Right kidney (tissue), 1 donor: ENCODE results near the gene ABHD16B.
"Not testable (repeated sequence)": the region's sequence is repeated elsewhere in the genome, so short reads cannot be mapped to it uniquely, and the experiment has no call there.

Experiments
- DNase-seq: peaks from one replicate; pipeline ENCODE4 v3.0.0-alpha.2; 2016

Gene ABHD16B

DNA sequence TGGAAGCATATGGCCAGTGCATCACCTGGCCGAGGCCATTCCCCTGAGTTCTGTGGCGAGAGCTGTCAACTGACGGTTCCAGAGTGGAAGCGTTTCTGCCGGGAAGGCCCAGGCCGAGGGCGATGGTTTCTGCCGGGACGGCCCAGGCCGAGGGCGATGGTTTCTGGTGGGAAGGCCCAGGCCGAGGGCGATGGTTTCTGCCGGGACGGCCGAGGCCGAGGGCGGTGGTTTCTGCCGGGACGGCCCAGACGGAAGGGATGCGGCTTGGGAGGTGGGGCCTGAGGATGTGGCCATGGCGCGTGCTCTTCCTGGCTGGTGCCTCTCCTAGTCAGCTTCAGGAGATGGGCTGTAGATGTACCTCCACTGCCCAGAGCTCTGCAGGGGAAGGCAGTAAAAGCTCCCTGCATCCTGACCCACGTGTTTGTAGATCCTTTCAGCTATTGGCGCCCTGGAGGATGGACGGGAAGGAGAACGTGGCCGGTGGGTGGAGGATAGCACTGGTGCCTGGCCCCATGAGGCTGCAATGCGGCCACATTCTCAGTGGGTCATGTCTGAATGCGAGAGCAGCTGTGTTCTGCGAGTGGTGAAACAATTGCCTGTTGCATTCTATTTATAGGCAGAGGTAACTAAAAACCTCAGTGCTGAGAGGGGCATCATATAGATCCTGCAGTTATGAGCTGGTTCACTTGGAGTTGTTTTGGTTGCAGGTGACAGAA lies 16.6 kb downstream of the ABHD16B start:
- DNase-seq = no peak

DNA sequence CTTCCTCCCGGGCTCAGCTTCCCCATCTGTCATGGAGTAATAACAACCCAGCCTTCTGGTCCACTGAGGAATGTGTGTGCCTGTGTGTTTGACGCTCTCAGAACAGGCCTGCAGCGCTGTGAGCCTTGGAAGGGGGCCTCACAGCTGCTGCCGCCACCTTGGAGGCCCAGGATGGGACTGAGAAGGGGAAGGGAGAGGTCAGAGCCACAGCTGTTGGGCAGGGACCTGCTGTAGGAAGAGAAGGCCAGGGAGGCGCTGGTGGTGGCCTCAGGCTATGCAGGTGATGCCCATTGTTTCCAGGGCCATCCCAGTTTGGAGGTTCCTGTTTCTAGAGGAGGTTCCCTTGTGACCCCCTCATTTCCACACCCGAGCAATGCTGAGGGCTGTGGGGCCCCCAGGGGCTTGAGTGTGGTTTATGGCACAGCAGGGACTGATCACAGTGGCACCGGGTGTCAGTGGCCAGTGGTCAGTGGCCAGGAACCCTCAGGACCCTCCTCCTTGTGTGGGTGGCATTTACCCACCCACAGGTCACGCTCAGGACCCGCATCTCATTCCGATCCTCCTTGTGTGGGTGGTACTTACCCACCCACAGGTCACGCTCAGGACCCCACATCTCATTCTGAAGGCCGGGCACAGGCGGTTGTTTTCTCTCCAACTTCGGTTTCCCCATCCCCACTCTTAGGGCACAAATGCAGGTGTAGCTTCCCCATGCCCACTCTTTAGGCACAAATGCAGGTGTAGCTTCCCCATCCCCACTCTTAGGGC lies 17.8 kb downstream of the ABHD16B start:
- DNase-seq = no peak

DNA sequence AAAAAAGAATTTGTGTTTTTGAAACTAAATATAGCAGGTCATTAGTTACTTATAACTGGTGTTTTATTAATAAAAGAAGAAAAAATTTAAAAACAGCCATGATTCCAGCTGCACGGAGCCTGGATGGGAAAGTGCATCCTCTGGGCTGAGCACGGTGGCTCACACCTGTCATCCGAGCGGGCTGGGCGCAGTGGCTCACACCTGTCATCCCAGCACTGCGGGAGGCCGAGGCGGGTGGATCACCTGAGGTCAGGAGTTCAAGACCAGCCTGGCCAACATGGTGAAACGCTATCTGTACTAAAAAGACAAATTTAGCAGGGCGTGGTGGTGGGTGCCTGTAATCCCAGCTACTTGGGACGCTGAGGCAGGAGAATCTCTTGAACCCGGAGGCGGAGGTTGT lies 19.6 kb downstream of the ABHD16B start:
- not testable (repeated sequence) for DNase-seq

GRCh38 chr20:63881451-63882226 lies 20.3 kb downstream of the ABHD16B start:
- DNase-seq = no peak

DNA sequence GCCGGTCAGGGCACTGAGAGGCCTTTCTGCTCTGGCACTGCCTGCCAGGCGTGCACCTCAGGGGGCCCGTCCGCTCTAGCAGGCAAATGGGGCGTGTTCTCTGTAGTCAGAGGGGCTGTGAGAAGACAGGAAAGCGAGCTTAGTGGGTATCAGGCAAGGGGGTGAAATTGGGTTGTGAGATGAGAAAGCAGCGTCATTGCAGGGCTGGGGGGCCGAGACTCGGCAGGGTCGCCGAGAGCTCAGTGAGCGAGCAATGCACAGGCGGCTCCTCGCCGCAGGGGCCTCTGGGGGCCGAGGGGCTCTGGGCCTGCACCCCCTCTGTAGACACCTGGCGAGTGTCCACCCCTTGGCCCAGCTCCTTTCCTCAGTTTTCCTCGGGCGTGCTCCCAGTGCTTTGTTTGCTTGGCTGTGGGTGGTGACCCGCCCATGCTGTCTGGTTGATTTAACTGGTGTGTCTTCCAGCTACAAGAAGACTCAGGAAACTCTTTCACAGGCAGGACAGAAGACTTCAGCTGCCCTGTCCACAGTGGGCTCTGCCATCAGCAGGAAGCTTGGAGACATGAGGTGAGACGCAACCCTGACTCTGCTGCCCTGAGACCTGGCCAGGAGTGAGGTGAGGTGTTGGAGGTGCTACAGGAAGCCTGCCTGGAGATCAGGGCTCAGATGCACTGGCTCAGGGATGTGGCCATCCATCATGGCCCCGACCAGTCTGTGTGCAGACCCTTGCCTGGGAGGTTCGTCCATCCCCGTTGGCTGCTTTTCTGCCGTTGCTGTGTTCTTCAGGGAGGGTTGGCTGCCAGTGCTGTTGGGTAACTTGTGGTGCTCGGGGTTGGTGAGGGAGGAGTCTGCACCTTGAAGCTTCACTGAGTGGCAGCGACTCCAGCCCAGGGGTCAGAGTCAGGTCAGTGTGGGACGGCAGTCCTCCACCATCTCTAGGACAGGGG lies 21.2 kb downstream of the ABHD16B start:
- no peak for DNase-seq

GRCh38 chr20:63883201-63883593 lies 21.9 kb downstream of the ABHD16B start:
- no peak for DNase-seq

DNA sequence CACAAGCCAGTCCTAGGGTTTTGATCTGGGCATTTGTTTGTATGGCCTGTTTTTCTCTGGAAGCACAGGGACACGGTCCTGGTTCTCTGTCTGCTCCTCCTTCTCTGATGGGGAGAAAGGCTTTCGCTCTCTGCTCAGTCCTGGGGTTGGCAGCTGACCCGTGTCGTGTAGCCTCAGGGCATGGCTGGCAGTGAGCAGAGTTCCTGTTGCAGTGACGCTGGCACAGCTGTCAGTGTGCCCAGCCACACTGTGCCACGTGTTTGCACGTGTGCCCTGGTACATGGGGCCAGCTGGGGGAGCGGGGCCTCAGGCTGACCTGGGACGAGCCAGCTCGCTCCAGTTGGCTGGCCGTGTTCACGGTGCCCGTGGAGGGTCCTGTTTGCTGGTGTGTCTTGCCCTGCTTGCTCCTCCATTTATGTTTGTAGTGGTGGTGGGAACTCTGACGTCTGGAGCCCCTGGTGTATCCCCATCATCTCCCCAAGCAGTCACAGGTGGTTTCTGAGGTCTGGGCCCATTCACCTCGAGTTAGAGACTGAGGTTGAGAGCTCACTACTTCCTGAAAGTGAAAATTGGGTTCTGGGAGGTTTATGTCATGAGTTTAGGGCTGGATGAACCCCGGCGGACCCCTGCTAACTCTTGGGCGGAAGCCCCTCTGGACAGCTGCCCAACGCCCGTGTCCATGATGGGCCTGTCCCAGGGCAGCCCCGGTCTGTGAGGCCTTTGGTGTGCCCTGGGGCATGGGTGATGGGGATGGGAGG lies 23.4 kb downstream of the ABHD16B start:
- no peak for DNase-seq

DNA sequence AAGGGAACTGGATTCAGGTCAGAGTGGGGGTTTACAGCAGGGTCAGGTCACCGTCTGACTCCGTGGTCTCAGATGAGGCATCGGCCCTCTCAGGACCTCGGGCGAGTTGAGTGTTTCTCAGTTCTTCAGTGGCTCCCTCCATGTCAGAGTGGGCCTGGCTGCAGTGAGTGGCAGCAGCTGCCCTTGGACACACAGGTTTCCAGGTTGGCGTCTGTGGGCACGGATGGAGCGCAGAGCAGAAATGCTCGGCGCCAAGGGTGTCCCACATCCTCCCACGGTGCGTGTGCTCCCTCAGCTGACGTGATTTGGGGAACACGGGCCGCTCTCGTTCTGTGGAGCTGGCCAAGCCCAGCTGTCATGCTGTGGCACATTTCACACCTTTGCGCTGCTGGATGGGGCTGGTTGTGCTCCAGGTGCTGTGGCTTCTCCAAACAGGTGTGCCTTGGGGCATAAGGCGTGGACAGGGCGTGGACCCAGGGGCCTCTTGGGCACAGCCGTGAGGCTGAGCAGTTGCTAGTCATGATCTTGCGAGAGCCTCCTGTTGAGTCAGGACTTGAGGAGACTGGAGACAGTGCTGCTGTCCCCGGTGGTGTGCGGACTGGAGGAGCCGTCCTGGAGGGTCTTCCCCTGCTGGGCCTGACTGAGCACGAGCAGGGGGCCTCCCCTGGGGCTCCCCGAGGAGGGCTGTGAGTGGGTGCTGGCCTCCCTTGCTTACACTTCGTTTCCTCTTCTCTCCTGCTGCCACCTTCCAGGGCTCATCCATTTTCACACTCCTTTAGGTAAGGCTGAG lies 24.2 kb downstream of the ABHD16B start:
- DNase-seq = no peak

DNA sequence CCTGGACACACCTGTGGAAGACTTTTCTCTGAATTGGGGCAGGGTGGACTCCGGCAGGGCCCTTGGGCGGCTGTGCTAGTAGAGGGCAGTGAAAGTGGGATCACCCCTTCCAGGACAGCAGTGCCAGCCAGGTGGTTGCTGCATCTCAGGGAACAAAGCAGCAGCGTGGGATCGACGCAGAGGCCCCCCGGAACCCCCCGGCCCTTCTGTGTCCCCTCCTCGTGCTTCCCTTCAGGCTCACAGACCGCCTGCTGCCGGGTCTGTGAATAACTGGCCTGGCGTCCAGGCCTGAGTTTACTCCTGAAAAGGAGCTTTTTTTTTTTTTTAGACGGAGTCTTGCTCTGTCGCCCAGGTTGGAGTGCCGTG lies 24.7 kb downstream of the ABHD16B start:
- no peak for DNase-seq

DNA sequence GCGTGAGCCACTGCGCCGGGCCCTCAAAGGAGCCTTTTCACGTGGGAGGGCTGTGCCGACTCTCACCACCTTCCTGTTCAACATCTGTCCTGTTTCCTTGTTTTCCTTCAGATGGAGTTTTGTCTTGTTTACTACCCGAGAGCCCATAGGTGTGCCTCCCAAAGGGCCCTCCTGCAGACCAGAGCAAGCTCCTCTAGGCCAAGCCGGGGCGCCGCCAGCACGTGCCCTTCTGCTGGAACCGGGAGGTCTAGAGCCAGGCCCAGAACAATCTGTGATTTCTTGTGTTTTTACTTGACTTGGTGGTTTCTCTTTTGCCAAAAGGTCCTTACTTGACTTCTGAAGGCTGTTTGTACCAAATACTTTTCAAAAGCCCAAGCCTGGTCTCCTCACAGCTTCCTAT lies 25.6 kb downstream of the ABHD16B start:
- DNase-seq = no peak

DNA sequence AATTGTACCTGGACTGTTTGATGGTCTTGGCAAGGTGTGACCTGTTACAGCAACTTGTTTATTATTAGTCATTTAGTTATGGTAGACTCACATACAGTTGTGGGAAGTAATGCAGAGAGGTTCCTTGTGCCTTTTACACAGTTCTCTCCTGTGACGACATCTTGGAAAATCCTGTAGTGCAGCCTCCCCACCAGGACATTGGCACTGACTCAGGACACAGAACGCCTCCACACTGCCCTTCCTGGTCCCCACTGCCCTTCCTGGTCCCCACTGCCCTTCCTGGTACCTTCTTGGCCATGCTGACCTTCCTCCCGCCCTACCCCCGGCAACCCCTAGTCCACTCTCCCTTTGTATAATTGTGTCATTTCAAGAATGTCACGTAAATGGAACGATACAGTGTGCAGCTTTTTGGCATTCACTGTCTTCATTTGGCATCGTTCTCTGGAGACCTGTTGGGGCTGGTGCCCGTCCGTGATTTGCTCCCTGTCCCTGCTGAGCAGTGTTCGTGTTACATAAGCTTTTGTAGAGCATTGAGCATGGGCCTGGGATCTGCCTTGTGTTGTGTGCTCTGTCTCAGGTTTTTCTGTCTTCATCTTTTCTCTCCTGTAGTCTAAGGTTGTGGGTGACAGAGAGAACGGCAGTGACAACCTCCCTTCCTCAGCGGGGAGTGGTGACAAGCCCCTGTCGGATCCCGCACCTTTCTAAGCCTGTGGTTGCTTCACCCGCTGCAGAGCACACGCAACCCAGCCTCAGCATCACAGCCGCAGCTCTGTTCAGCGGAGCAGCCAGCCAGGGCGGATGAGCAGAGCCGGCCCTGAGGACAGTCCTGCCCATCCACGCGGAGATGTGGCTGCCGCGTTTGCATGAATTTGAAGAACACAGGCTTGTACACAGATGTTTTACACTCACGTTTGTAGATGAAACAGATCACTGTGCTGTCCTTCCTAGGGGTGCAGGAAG lies 28.2 kb downstream of the ABHD16B start:
- DNase-seq = no peak

DNA sequence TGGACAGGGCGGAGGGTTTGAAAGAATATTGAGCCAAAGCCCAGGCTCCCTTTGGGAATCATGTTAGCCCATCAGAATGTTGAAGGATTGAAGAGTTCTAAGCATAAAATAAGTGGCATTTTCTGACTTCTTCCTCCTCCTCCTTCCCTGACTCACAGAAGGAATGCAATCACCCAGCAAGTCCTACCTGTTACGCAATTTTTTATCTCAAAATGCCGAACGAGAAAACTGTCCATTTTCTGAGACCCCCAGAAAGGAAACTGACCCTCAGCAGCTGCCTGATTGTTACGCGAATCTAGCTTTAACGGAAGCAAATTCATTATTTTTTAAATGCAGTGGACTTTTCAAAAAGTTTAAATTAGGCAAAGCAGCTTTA lies 28.9 kb downstream of the ABHD16B start:
- no peak for DNase-seq

GRCh38 chr20:63890616-63891015 lies 29.3 kb downstream of the ABHD16B start:
- DNase-seq = no peak

GRCh38 chr20:63891061-63892002 lies 30.0 kb downstream of the ABHD16B start:
- no peak for DNase-seq

DNA sequence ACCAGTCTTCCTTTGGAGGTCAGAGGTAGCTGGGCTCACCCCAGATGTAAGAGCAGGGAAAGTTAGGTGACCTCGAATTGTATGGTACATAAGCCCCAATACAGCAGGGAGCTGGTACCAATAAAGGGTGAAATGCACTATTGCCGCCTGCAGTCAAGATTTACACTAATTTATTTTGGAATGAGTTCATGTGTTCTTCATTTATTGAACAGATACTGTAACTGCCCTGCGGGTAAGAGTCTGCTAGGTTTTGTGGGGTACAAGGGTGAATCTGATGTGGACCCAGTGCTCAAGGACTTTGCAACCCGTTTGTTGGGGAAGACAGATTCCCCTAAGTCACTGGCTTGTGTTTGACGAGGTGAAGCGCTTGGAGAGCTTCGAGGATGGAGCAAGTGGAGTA lies 31.1 kb downstream of the ABHD16B start:
- DNase-seq = no peak

DNA sequence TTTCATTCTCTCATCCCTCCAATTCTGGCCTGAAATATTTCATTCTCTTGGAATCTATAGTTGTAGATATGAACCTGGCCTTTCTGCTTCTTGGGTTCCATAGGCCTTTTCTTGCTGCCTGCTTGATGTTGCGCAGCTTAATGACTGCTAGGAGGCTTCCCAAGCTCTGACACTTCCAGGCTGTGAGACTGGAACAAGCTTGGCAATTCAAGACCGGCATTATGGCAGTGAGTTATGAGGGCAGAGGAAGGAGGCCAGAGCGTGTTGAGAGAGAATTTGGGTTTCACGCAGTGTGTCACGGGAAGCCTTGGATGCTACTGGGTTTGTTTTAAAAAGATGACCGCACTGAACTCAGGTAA lies 32.7 kb downstream of the ABHD16B start:
- DNase-seq = peak; percentile 13

DNA sequence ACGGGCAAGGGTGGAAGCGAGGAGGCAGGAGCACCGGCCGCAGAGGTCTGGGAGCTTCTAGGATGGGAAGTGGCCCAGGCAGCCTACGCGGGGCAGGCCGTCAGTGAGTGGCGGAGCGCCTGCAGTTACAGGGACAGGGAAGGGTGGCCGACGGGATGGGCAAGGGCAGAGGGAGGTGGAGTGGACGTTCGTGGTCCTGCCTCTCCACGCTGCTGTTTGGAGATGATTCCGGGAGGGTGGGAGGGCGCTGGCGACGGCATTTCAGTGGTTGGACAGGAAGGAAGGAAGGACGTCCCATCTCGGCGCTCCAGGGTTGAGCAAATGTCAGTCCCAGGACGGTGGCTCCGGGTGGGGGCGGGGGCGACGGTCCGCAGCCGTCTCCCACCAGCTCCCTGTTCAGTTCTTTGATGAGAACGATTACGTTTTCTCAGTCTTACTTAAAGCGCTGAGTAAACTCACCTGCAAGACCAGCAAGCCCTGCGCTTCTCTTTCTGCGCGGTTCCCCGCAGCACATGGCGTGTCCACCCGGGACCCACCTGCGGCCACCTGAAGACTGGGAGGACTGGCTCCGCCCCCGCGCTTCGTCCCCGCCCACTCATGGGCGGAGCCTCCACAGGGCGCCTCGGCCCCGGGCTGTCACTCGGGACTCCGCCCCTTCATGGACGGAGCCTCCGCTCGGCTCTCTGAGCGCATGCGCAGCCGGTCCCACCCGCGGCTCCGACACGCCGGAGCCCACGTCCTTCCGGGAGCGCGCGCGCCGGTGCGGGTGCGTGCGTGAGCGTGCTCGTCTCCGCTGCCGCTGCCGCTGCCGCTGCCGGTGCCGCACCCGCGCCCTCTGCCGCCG lies 33.3 kb downstream of the ABHD16B start, which contains the start of gene DNAJC5:
Gene DNAJC5 (plus strand): TSS at position 769 of the 844 bp plus-strand sequence. CDS start 33,220 bp downstream, outside the sequence.
- DNase-seq = peak; percentile 94
